SK-N-MC (cell line): ENCODE data around the gene CLCNKA.

Experiments used
- EZH2 ChIP-seq: fragments of 200-600 bp; sonication (generic); IDR thresholded peaks from one replicate; pipeline ENCODE4 v1.6.1; 2017; ENCODE audit warnings: antibody characterized with exemption
- POLR2AphosphoS5 ChIP-seq: IDR thresholded peaks from 2 replicates; pipeline ENCODE4 v1.6.1; 2012; ENCODE audit warnings: mild to moderate bottlenecking, low read depth, low read length, borderline replicate concordance

- TF ChIP-seq POLR2AphosphoS5, result no peak
- no peak for TF ChIP-seq EZH2
These were observed 51.8 kb downstream of the CLCNKA start, which contains the start of gene FAM131C for GRCh38 chr1:16073490-16074119.
